IMR-90 (cell line): ENCODE results near the gene BLVRB. TPM values are rescaled to one million over a fixed set of nuclear protein-coding genes. Genes with fewer than 3 reads are reported as not detected.
"Not testable (repeated sequence)": the region's sequence is repeated elsewhere in the genome, so short reads cannot be mapped to it uniquely, and the experiment has no call there.

Source experiments
- ATAC-seq: fragments of 200-7000 bp; cut with Tn5 transposase; 2 replicates; pipeline ENCODE4 v1.9.1; 2020; ENCODE audit warnings: low read depth, mild to moderate bottlenecking, moderate library complexity
- BruUV-seq: library from RNA; stranded (reverse); fragments of 400-500 nt; replicated peaks from 2 replicates; lab custom pipeline; 2021; lab: Mats Ljungman, UMichigan
- CTCF ChIA-PET: fragments of 300-600 bp; formaldehyde crosslinking; extraction: SDS; loops from one replicate; lab custom pipeline; 2021; ENCODE audit warnings: antibody characterized with exemption; lab: Yijun Ruan, JAX
- POLR2A ChIA-PET: fragments of 300-600 bp; sonication (Branson Sonifier 250); formaldehyde crosslinking; loops from one replicate; lab custom pipeline; 2022; ENCODE audit warnings: antibody characterized with exemption; ENCODE audit not compliant: unreplicated experiment; lab: Charles Lee
- DNase-seq: peaks from one replicate; pipeline ENCODE4 v3.0.0; 2013
- H2AFZ ChIP-seq: replicated peaks from 2 replicates; pipeline ENCODE3; 2013; ENCODE audit warnings: low read length, mild to moderate bottlenecking; ENCODE audit not compliant: poor library complexity
- H2AK5ac ChIP-seq: 2 replicates; pipeline ENCODE4 v1.6.1; 2013; ENCODE audit warnings: low read depth, low read length, inconsistent platforms
- H2AK9ac ChIP-seq: replicated peaks from 2 replicates; pipeline ENCODE3; 2013; ENCODE audit warnings: mild to moderate bottlenecking, low read depth, low read length, moderate library complexity; ENCODE audit not compliant: poor library complexity
- H2BK120ac ChIP-seq: 2 replicates; pipeline ENCODE4 v1.6.1; 2013; ENCODE audit warnings: low read depth, low read length, inconsistent platforms
- H2BK15ac ChIP-seq: 3 replicates; pipeline ENCODE4 v1.6.1; 2013; ENCODE audit warnings: low read depth, low read length, inconsistent platforms
- H2BK20ac ChIP-seq: 2 replicates; pipeline ENCODE4 v1.6.1; 2013; ENCODE audit warnings: low read depth, mild to moderate bottlenecking, inconsistent platforms, low read length, moderate library complexity
- H2BK5ac ChIP-seq: 2 replicates; pipeline ENCODE4 v1.6.1; 2013; ENCODE audit warnings: mild to moderate bottlenecking, low read depth, low read length, inconsistent platforms; ENCODE audit not compliant: poor library complexity, severe bottlenecking
- H3K14ac ChIP-seq: replicated peaks from 2 replicates; pipeline ENCODE4 v1.6.1; 2013; ENCODE audit warnings: low read depth, low read length, inconsistent platforms
- H3K18ac ChIP-seq: 2 replicates; pipeline ENCODE4 v1.6.1; 2013; ENCODE audit warnings: low read depth, low read length, control low read depth
- H3K23ac ChIP-seq: 2 replicates; pipeline ENCODE4 v1.6.1; 2013; ENCODE audit warnings: low read depth, low read length, inconsistent platforms
- H3K27ac ChIP-seq: 2 replicates; pipeline ENCODE4 v1.5.1; 2013; ENCODE audit warnings: mild to moderate bottlenecking, control low read depth, low read length; ENCODE audit not compliant: insufficient read depth
- H3K27me3 ChIP-seq: 2 replicates; pipeline ENCODE4 v1.6.1; 2013; ENCODE audit warnings: low read length; ENCODE audit not compliant: control insufficient read depth, insufficient read depth
- H3K36me3 ChIP-seq: 2 replicates; pipeline ENCODE4 v1.6.1; 2013; ENCODE audit warnings: low read length, mixed read lengths; ENCODE audit not compliant: control insufficient read depth, insufficient read depth
- H3K4ac ChIP-seq: 2 replicates; pipeline ENCODE4 v1.6.1; 2013; ENCODE audit warnings: low read depth, low read length, inconsistent platforms
- H3K4me1 ChIP-seq: 2 replicates; pipeline ENCODE4 v1.6.1; 2013; ENCODE audit warnings: low read length, mixed read lengths; ENCODE audit not compliant: control insufficient read depth, insufficient read depth
- H3K4me2 ChIP-seq: 2 replicates; pipeline ENCODE4 v1.6.1; 2013; ENCODE audit warnings: low read depth, mild to moderate bottlenecking, control low read depth, low read length, moderate library complexity
- H3K4me3 ChIP-seq: 2 replicates; pipeline ENCODE4 v1.5.1; 2013; ENCODE audit warnings: low read depth, mild to moderate bottlenecking, control low read depth, low read length, moderate library complexity; ENCODE audit not compliant: insufficient read depth
- H3K56ac ChIP-seq: 2 replicates; pipeline ENCODE4 v1.6.1; 2013; ENCODE audit warnings: low read length, inconsistent platforms; ENCODE audit not compliant: insufficient read depth; ENCODE audit errors: extremely low read depth
- H3K79me1 ChIP-seq, 2 experiments: 2 replicates each; pipeline ENCODE4 v1.6.1; 2013; ENCODE audit warnings: low read length in 2 of 2, inconsistent platforms in 1 of 2, low read depth in 1 of 2
- H3K9ac ChIP-seq: 2 replicates; pipeline ENCODE4 v1.6.1; 2013; ENCODE audit warnings: low read depth, low read length, control low read depth
- H3K9me1 ChIP-seq: 2 replicates; pipeline ENCODE4 v1.6.1; 2013; ENCODE audit warnings: low read length, inconsistent platforms; ENCODE audit not compliant: insufficient read depth
- H3K9me3 ChIP-seq: 2 replicates; pipeline ENCODE4 v1.6.1; 2013; ENCODE audit warnings: low read length; ENCODE audit not compliant: control insufficient read depth, insufficient read depth
- H4K20me1 ChIP-seq: 2 replicates; pipeline ENCODE4 v1.6.1; 2013; ENCODE audit warnings: low read length, inconsistent platforms; ENCODE audit not compliant: insufficient read depth
- H4K5ac ChIP-seq: 2 replicates; pipeline ENCODE4 v1.6.1; 2013; ENCODE audit warnings: mild to moderate bottlenecking, low read depth, low read length, control low read depth
- H4K8ac ChIP-seq, 2 experiments: 2 replicates each; pipeline ENCODE4 v1.6.1; 2013; ENCODE audit warnings: low read depth in 2 of 2, low read length in 2 of 2, control low read depth in 1 of 2, inconsistent platforms in 1 of 2
- H4K91ac ChIP-seq: 2 replicates; pipeline ENCODE4 v1.6.1; 2013; ENCODE audit warnings: low read depth, low read length, inconsistent platforms; ENCODE audit not compliant: insufficient read depth
- MAZ ChIP-seq: IDR thresholded peaks from 2 replicates; pipeline ENCODE4 v1.6.1; 2012; ENCODE audit warnings: low read depth, mild to moderate bottlenecking, low read length, improper control_type of control experiment, moderate library complexity, borderline replicate concordance
- MXI1 ChIP-seq: IDR thresholded peaks from 2 replicates; pipeline ENCODE4 v1.6.1; 2012; ENCODE audit warnings: low read depth, mild to moderate bottlenecking, low read length, moderate library complexity, borderline replicate concordance
- RCOR1 ChIP-seq: IDR thresholded peaks from 2 replicates; pipeline ENCODE4 v1.6.1; 2012; ENCODE audit warnings: mild to moderate bottlenecking, low read length, improper control_type of control experiment; ENCODE audit not compliant: insufficient replicate concordance
- SMC3 ChIP-seq: fragments of 150-350 bp; IDR thresholded peaks from 2 replicates; pipeline ENCODE4 v1.6.1; 2016; ENCODE audit warnings: low read depth, mild to moderate bottlenecking, antibody characterized with exemption, low read length, moderate library complexity
- WGBS, 2 experiments: methylation state at CpG; one replicate each; pipeline versions ENCODE4 v1.1.5 to v1.1.7; 2013; ENCODE audit warnings: missing lambda C conversion rate in 2 of 2; ENCODE audit not compliant: insufficient read length in 1 of 2; ENCODE audit errors: extremely low coverage in 2 of 2; 5-methylcytosine and 5-hydroxymethylcytosine counted together
- dilution Hi-C: fragments of 300-500 bp; cut with HindIII; formaldehyde crosslinking; loops from one replicate; pipeline ENCODE4 v1.14.3; 2018; ENCODE audit warnings: low sequenced_read_pairs; ENCODE audit not compliant: unreplicated experiment
- in situ Hi-C: fragments of 300-500 bp; cut with MboI; formaldehyde crosslinking; loops from 3 replicates; pipeline ENCODE4 v1.14.3; 2019; ENCODE audit warnings: low sequenced_read_pairs, inconsistent platforms, mixed read lengths
- intact Hi-C: fragments of 100-400 bp; cut with micrococcal nuclease; formaldehyde crosslinking; loops from 2 replicates; pipeline ENCODE4 v1.10.0; 2022
- polyA plus RNA-seq, 3 experiments: library from polyadenylated mRNA; depleted of rRNA; stranded (reverse); fragments of >200 nt; gene quantifications; 2 replicates each; pipeline ENCODE4 v1.2.3, GENCODE V29; 2012; ENCODE audit warnings: low replicate concordance in 1 of 3
- total RNA-seq: library from RNA; depleted of rRNA; stranded (reverse); fragments of >200 nt; gene quantifications from 2 replicates; pipeline ENCODE4 v1.2.3, GENCODE V29; 2012

BLVRB gene
- total and polyA plus RNA-seq, 2 of the 4 experiments (the other 2 are of a cell fraction): 65.2 to 102 TPM

DNA sequence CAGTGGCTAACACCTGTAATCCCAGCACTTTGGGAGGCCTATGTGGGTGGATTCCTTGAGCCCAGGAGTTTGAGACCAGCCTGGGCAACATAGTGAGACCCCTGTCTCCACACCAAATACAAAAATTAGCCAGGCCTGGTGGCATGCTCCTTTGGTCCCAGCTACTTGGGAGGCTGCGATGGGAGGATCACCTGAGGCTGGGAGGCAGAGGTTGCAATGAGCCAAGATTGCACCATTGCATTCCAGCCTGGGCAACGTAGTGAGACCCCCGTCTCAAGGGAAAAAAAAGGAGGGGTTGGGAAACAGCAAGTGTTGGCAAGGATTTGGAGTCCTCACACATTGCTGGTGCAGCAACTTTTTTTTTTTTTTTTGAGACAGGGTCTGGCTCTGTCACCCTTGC lies 20.5 kb upstream of the BLVRB start:
- no peaks in the 10 kb centered on the region for H3K79me1 ChIP-seq
- no peaks in the 10 kb centered on the region for H3K36me3 ChIP-seq
- no peaks in the 10 kb centered on the region for H3K4me1 ChIP-seq
- H3K27ac ChIP-seq: no peak overlapping the region
- H3K27me3 ChIP-seq: peaks cover 5% of the 10 kb centered on the region; the same call in 1 of the 2 replicates
- H3K9me1 ChIP-seq: no peaks in the 10 kb centered on the region
- H3K14ac ChIP-seq: no peak overlapping the region
- dilution Hi-C loops: no loop called here
- no peak overlapping the region for H2BK15ac ChIP-seq
- no peak overlapping the region for H4K91ac ChIP-seq
- CTCF ChIA-PET: no interaction called here
- intact Hi-C loops: no loop called here
- H3K56ac ChIP-seq: no peak overlapping the region
- no peak overlapping the region for H2BK120ac ChIP-seq
- no peak overlapping the region for H2BK20ac ChIP-seq
- no peak overlapping the region for H3K4me3 ChIP-seq
- no peak overlapping the region for H3K23ac ChIP-seq
- 80% methylated on average over 2 of the region's 3 CpGs; no CpG with 5 or more reads in 1 of the 2 experiments for WGBS, 2 experiments
- H3K4me2 ChIP-seq: no peak overlapping the region
- DNase-seq (no peak), ATAC-seq (no peak)
- no peaks in the 10 kb centered on the region for H3K9me3 ChIP-seq
- H2BK5ac ChIP-seq: no peak overlapping the region
- H3K18ac ChIP-seq: no peak overlapping the region
- no peak for TF ChIP-seq MXI1
- no peak for TF ChIP-seq MAZ
- TF ChIP-seq RCOR1: no peak
- TF ChIP-seq SMC3: no peak
- H2AK5ac ChIP-seq: no peak overlapping the region
- POLR2A ChIA-PET: no interaction called here
- no peak overlapping the region for H4K5ac ChIP-seq
- H2AFZ ChIP-seq: no peak overlapping the region
- no TSS peak for BruUV-seq
- H4K8ac ChIP-seq: no peak overlapping the region
- no peak overlapping the region for H3K4ac ChIP-seq
- H4K20me1 ChIP-seq: no peaks in the 10 kb centered on the region
- H2AK9ac ChIP-seq: no peak overlapping the region
- in situ Hi-C loops: no loop called here
- H3K9ac ChIP-seq: no peak overlapping the region

DNA sequence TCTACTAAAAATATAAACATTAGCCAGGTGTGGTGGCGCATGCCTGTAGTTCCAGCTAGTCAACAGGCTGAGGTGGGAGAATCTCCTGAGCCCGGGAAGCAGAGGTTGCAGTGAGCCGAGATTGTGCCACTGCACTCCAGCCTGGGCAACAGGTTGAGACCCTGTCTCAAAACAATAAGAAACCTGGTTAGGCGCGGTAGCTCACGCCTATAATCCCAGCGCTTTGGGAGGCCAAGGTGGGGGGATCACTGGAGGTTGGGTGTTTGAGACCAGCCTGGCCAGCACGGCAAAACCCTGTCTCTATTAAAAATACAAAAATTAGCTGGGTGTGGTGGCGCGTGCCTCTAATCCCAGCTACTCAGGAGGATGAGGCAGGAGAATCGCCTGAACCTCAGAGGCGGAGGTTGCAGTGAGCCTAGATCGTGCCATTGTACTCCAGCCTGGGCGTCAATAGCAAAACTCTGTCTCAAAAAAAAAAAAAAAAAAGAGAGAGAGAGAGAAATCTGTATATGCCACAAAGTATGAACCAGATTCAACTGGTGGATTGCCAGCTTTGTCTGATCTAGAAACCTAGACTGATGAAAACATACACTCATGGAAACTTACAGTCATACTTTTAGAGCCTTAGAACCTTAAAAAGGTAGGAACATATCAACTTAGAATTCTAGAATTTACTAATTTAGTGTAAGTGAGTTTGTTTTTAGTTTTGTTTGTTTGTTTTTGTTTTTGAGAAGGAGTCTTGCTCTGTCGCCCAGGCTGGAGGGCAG lies 10.5 kb upstream of the BLVRB start:
- H3K9me3 ChIP-seq, H3K4me3 ChIP-seq, H3K23ac ChIP-seq, H3K4ac ChIP-seq, H4K20me1 ChIP-seq, H3K36me3 ChIP-seq, H3K79me1 ChIP-seq, H2BK120ac ChIP-seq, POLR2A ChIA-PET, H3K9me1 ChIP-seq, ATAC-seq, H4K5ac ChIP-seq, H2AFZ ChIP-seq, H3K56ac ChIP-seq, H3K14ac ChIP-seq, H4K8ac ChIP-seq, dilution Hi-C loops, H2BK20ac ChIP-seq, H2AK5ac ChIP-seq, H3K4me2 ChIP-seq, H4K91ac ChIP-seq, H2BK5ac ChIP-seq, H3K27ac ChIP-seq, H3K4me1 ChIP-seq, H2AK9ac ChIP-seq, BruUV-seq, H3K27me3 ChIP-seq, H2BK15ac ChIP-seq, H3K9ac ChIP-seq, H3K18ac ChIP-seq, in situ Hi-C loops: not testable (repeated sequence)
- CTCF ChIA-PET: interaction anchor here (1.2 kb wide), 1 partner anchor 37 kb away, joined by 8 read pairs; no protein-coding TSS in a partner anchor
- intact Hi-C loops: loop anchor here (2.0 kb wide), 1 partner anchor 23 kb away; no protein-coding TSS in a partner anchor
- DNase-seq: peak; percentile 11
- WGBS, 2 experiments: 90% methylated on average over 4 of the region's 15 CpGs; no CpG with 5 or more reads in 1 of the 2 experiments
